ENCODE measurements around the gene PALLD.

Gene PALLD

GRCh38 chr4:168521721-168522120 is 24.9 kb downstream of the PALLD start:
- no peak for DNase-seq
- in situ Hi-C loops (cut with MboI; ENCODE audit: low pct_unique_long_range_greater_than_20kb, low sequenced_read_pairs) = no loop called here

- in situ Hi-C loops (cut with MboI; ENCODE audit: low pct_unique_long_range_greater_than_20kb, low sequenced_read_pairs) = no loop called here
These were observed 25.5 kb downstream of the PALLD start for GRCh38 chr4:168522356-168522755.

GRCh38 chr4:168522829-168523489 is 26.1 kb downstream of the PALLD start:
- in situ Hi-C loops (cut with MboI; ENCODE audit: low pct_unique_long_range_greater_than_20kb, low sequenced_read_pairs) = no loop called here

More at GRCh38 chr4:168522356-168522755, 25.5 kb downstream of the PALLD start:
- no peak for DNase-seq

GRCh38 chr4:168524006-168524405 is 27.2 kb downstream of the PALLD start:
- in situ Hi-C loops (cut with MboI; ENCODE audit: low pct_unique_long_range_greater_than_20kb, low sequenced_read_pairs) = no loop called here
- no peak for DNase-seq

More at GRCh38 chr4:168522829-168523489, 26.1 kb downstream of the PALLD start:
- no peak for DNase-seq

GRCh38 chr4:168524897-168525296 is 28.0 kb downstream of the PALLD start:
- in situ Hi-C loops (cut with MboI; ENCODE audit: low pct_unique_long_range_greater_than_20kb, low sequenced_read_pairs) = no loop called here

GRCh38 chr4:168527560-168527959 is 30.7 kb downstream of the PALLD start:
- in situ Hi-C loops (cut with MboI; ENCODE audit: low pct_unique_long_range_greater_than_20kb, low sequenced_read_pairs) = no loop called here
- peak; percentile 24 for DNase-seq

More at GRCh38 chr4:168524897-168525296, 28.0 kb downstream of the PALLD start:
- DNase-seq = no peak

- in situ Hi-C loops (cut with MboI; ENCODE audit: low pct_unique_long_range_greater_than_20kb, low sequenced_read_pairs) = no loop called here
- no peak for DNase-seq
These were observed 31.5 kb downstream of the PALLD start for GRCh38 chr4:168528131-168528949.

- DNase-seq = no peak
- in situ Hi-C loops (cut with MboI; ENCODE audit: low pct_unique_long_range_greater_than_20kb, low sequenced_read_pairs) = no loop called here
These were observed 32.4 kb downstream of the PALLD start for GRCh38 chr4:168529257-168529656.

- DNase-seq = no peak
- in situ Hi-C loops (cut with MboI; ENCODE audit: low pct_unique_long_range_greater_than_20kb, low sequenced_read_pairs) = no loop called here
These were observed 34.5 kb downstream of the PALLD start for GRCh38 chr4:168531305-168531704.

- no peak for DNase-seq
- in situ Hi-C loops (cut with MboI; ENCODE audit: low pct_unique_long_range_greater_than_20kb, low sequenced_read_pairs) = no loop called here
These were observed 37.7 kb downstream of the PALLD start for GRCh38 chr4:168534535-168534934.

GRCh38 chr4:168535689-168536088 is 38.8 kb downstream of the PALLD start:
- in situ Hi-C loops (cut with MboI; ENCODE audit: low pct_unique_long_range_greater_than_20kb, low sequenced_read_pairs) = no loop called here
- no peak for DNase-seq

GRCh38 chr4:168536448-168536847 is 39.6 kb downstream of the PALLD start:
- in situ Hi-C loops (cut with MboI; ENCODE audit: low pct_unique_long_range_greater_than_20kb, low sequenced_read_pairs) = no loop called here
- DNase-seq = no peak

- in situ Hi-C loops (cut with MboI; ENCODE audit: low pct_unique_long_range_greater_than_20kb, low sequenced_read_pairs) = no loop called here
- no peak for DNase-seq
These were observed 40.2 kb downstream of the PALLD start for GRCh38 chr4:168537086-168537485.

- no peak for DNase-seq
These were observed 40.7 kb downstream of the PALLD start for GRCh38 chr4:168537571-168537970.

GRCh38 chr4:168538632-168539031 is 41.8 kb downstream of the PALLD start:
- no peak for DNase-seq
- in situ Hi-C loops (cut with MboI; ENCODE audit: low pct_unique_long_range_greater_than_20kb, low sequenced_read_pairs) = no loop called here

More at GRCh38 chr4:168537571-168537970, 40.7 kb downstream of the PALLD start:
- in situ Hi-C loops (cut with MboI; ENCODE audit: low pct_unique_long_range_greater_than_20kb, low sequenced_read_pairs) = no loop called here

- in situ Hi-C loops (cut with MboI; ENCODE audit: low pct_unique_long_range_greater_than_20kb, low sequenced_read_pairs) = no loop called here
- DNase-seq = no peak
These were observed 43.2 kb downstream of the PALLD start for GRCh38 chr4:168540086-168540485.

- no peak for DNase-seq
- in situ Hi-C loops (cut with MboI; ENCODE audit: low pct_unique_long_range_greater_than_20kb, low sequenced_read_pairs) = no loop called here
These were observed 43.8 kb downstream of the PALLD start for GRCh38 chr4:168540503-168541265.

- in situ Hi-C loops (cut with MboI; ENCODE audit: low pct_unique_long_range_greater_than_20kb, low sequenced_read_pairs) = no loop called here
- no peak for DNase-seq
These were observed 44.6 kb downstream of the PALLD start for GRCh38 chr4:168541266-168541953.

GRCh38 chr4:168549143-168549542 is 52.3 kb downstream of the PALLD start:
- DNase-seq = no peak
- in situ Hi-C loops (cut with MboI; ENCODE audit: low pct_unique_long_range_greater_than_20kb, low sequenced_read_pairs) = no loop called here

Measured in KBM-7 (cell line).